ENCODE measurements around the gene GALNT9. TPM values are rescaled to one million over a fixed set of nuclear protein-coding genes. Genes with fewer than 3 reads are reported as not detected.

The GALNT9 gene
- total RNA-seq, 1 donor from 2014 or later: not detected

DNA sequence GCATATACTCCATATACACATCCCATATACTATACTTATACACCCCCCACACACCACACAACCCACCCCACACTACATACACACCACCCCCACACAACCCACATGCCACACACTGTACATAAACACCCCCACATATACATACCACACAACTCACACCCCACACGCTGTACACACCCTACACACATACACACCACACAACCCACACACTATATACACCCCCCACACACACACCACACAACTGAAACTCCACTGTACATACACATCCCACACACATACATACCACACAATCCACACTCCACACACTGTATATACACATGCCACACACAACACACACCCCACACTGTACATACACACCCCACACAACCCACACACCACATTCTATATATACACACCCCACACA, 104.2 kb downstream of the GALNT9 start:
- no peaks in the 10 kb centered on the region for H3K79me2 ChIP-seq (ENCODE audit: low read depth)
- Mint-ChIP-seq H3K4me3 (no peak overlapping the region), H3K4me1 (peaks cover 6% of the 10 kb centered on the region), H3K27me3 (ENCODE audit: insufficient read depth, low read depth) (peaks cover 10% of the 10 kb centered on the region), H3K36me3 (no peaks in the 10 kb centered on the region), H3K9me3 (peaks cover 3% of the 10 kb centered on the region), H3K27ac (no peak overlapping the region)
- no peak overlapping the region for H3K4me2 ChIP-seq
- H4K20me1 ChIP-seq (ENCODE audit: low read depth): no peaks in the 10 kb centered on the region
- H3K27ac ChIP-seq: no peak overlapping the region
- no peaks in the 10 kb centered on the region for H3K9me3 ChIP-seq (ENCODE audit: low read depth)
- peaks cover 19% of the 10 kb centered on the region for H3F3A ChIP-seq (ENCODE audit: low read depth)
- peaks cover 51% of the 10 kb centered on the region for H3K27me3 ChIP-seq
- H3K4me1 ChIP-seq: no peaks in the 10 kb centered on the region
- DNase-seq (ENCODE audit: low spot score): no peak
- no peak overlapping the region for H3K4me3 ChIP-seq
- no peak overlapping the region for H3K9ac ChIP-seq
- no peaks in the 10 kb centered on the region for H3K36me3 ChIP-seq
- TF ChIP-seq, protein P1, sequence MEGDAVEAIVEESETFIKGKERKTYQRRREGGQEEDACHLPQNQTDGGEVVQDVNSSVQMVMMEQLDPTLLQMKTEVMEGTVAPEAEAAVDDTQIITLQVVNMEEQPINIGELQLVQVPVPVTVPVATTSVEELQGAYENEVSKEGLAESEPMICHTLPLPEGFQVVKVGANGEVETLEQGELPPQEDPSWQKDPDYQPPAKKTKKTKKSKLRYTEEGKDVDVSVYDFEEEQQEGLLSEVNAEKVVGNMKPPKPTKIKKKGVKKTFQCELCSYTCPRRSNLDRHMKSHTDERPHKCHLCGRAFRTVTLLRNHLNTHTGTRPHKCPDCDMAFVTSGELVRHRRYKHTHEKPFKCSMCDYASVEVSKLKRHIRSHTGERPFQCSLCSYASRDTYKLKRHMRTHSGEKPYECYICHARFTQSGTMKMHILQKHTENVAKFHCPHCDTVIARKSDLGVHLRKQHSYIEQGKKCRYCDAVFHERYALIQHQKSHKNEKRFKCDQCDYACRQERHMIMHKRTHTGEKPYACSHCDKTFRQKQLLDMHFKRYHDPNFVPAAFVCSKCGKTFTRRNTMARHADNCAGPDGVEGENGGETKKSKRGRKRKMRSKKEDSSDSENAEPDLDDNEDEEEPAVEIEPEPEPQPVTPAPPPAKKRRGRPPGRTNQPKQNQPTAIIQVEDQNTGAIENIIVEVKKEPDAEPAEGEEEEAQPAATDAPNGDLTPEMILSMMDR (IDR thresholded peaks at IDR 0.05): no peak
- no peak for TF ChIP-seq EZH2 (IDR thresholded peaks at IDR 0.05)
- TF ChIP-seq EZH2phosphoT487 (IDR thresholded peaks at IDR 0.05): no peak
- H2AFZ ChIP-seq (replicated peaks): no peak overlapping the region

GRCh38 chr12:132224484-132224883, 104.9 kb downstream of the GALNT9 start:
- no peak overlapping the region for H3K27ac Mint-ChIP-seq
- peaks cover 6% of the 10 kb centered on the region for H3K4me1 Mint-ChIP-seq

DNA sequence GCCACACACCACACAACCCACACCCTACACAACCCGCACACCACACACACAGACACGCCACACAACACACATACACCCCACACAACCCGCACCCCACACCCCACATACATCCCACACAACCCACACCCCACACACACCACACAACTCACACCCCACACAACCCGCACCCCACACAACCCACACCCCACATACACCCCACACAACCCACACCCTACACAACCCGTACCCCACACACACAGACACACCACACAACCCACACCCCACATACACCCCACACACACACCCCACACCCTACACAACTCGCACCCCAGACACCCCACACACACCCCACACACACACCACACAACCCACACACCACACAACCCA, 106.6 kb downstream of the GALNT9 start:
- no peak for DNase-seq (ENCODE audit: low spot score)
- TF ChIP-seq EZH2phosphoT487 (IDR thresholded peaks at IDR 0.05) (no peak), EZH2 (IDR thresholded peaks at IDR 0.05) (no peak)
- TF ChIP-seq, protein P1 (IDR thresholded peaks at IDR 0.05): no peak
- Histone ChIP-seq H3K27ac (no peak overlapping the region), H3K4me3 (no peak overlapping the region), H3K36me3 (no peaks in the 10 kb centered on the region), H3K4me1 (no peaks in the 10 kb centered on the region), H3K4me2 (no peak overlapping the region), H4K20me1 (ENCODE audit: low read depth) (no peaks in the 10 kb centered on the region), H3K9ac (no peak overlapping the region), H2AFZ (replicated peaks) (no peak overlapping the region), H3F3A (ENCODE audit: low read depth) (peaks cover 19% of the 10 kb centered on the region), H3K79me2 (ENCODE audit: low read depth) (no peaks in the 10 kb centered on the region), H3K27me3 (peaks cover 50% of the 10 kb centered on the region), H3K9me3 (ENCODE audit: low read depth) (no peaks in the 10 kb centered on the region)
- Mint-ChIP-seq H3K9me3 (peaks cover 7% of the 10 kb centered on the region), H3K27me3 (ENCODE audit: insufficient read depth, low read depth) (peaks cover 18% of the 10 kb centered on the region), H3K36me3 (no peaks in the 10 kb centered on the region), H3K4me1 (peaks cover 6% of the 10 kb centered on the region), H3K27ac (no peak overlapping the region), H3K4me3 (no peak overlapping the region)

More at GRCh38 chr12:132224484-132224883, 104.9 kb downstream of the GALNT9 start:
- Histone ChIP-seq H3K27me3 (peaks cover 51% of the 10 kb centered on the region), H3F3A (ENCODE audit: low read depth) (peaks cover 19% of the 10 kb centered on the region), H3K9ac (no peak overlapping the region), H3K4me1 (no peaks in the 10 kb centered on the region), H3K4me2 (no peak overlapping the region), H3K9me3 (ENCODE audit: low read depth) (no peaks in the 10 kb centered on the region), H3K27ac (no peak overlapping the region), H3K36me3 (no peaks in the 10 kb centered on the region), H3K4me3 (no peak overlapping the region), H2AFZ (replicated peaks) (no peak overlapping the region), H3K79me2 (ENCODE audit: low read depth) (no peaks in the 10 kb centered on the region), H4K20me1 (ENCODE audit: low read depth) (no peaks in the 10 kb centered on the region)
- Mint-ChIP-seq H3K27me3 (ENCODE audit: insufficient read depth, low read depth) (peaks cover 10% of the 10 kb centered on the region), H3K4me3 (no peak overlapping the region), H3K9me3 (peaks cover 7% of the 10 kb centered on the region), H3K36me3 (no peaks in the 10 kb centered on the region)
- no peak for TF ChIP-seq EZH2 (IDR thresholded peaks at IDR 0.05)
- TF ChIP-seq EZH2phosphoT487 (IDR thresholded peaks at IDR 0.05): no peak
- TF ChIP-seq, protein P1 (IDR thresholded peaks at IDR 0.05): no peak
- DNase-seq (ENCODE audit: low spot score): no peak
